ENCODE measurements around the gene KLK4. TPM values are rescaled to one million over a fixed set of nuclear protein-coding genes. Genes with fewer than 3 reads are reported as not detected.

KLK4 gene
- total and polyA plus RNA-seq, 9 of the 15 experiments (the other 6 are each of a cell fraction or from before 2014, with no cell fraction given), result not detected

- FAIRE-seq (no peak), ATAC-seq (no peak), DNase-seq (ENCODE audit: extremely low read depth in 1 of 4, low spot score in 3 of 4) (no peak)
- Histone ChIP-seq H3K36me3 (ENCODE audit: control insufficient read depth, insufficient read depth, low read length) (no peaks in the 10 kb centered on the region), H3K9me1 (ENCODE audit: control insufficient read depth, insufficient read depth, low read length) (no peaks in the 10 kb centered on the region), H3K4me3 (no peak overlapping the region), H3K9ac (ENCODE audit: insufficient read depth in 1 of 2, low read depth in 2 of 2, low read length in 2 of 2) (peak overlapping the region in 1 of 2 experiments; percentile 58; a peak in 1 of 4 replicates), H3K4me1 (replicated peaks in 1 of 2; ENCODE audit: control insufficient read depth in 2 of 2, insufficient read depth in 2 of 2, low read length in 2 of 2) (peaks cover 0 to 28% of the 10 kb centered on the region in 2 experiments; a peak in 3 of 5 replicates), H3K4me2 (ENCODE audit: insufficient read depth, low read length) (no peak overlapping the region), H3K79me2 (ENCODE audit: control insufficient read depth, insufficient read depth, low read length) (no peaks in the 10 kb centered on the region), H3K27me3 (ENCODE audit: control insufficient read depth in 2 of 2, insufficient read depth in 2 of 2, low read length in 2 of 2) (peaks cover 24 to 42% of the 10 kb centered on the region in 2 experiments; a peak in 4 of 5 replicates), H3K9me3 (replicated peaks; ENCODE audit: control insufficient read depth, insufficient read depth, low read depth, low read length) (no peaks in the 10 kb centered on the region), H4K20me1 (replicated peaks; ENCODE audit: control insufficient read depth, insufficient read depth, low read length) (peaks cover 3% of the 10 kb centered on the region; the same call in 1 of the 2 replicates), H2AFZ (ENCODE audit: low read depth, low read length) (no peak overlapping the region), H3K27ac (ENCODE audit: extremely low read depth, low read depth, low read length) (no peak overlapping the region)
- POLR2A ChIA-PET, result interaction anchor here (2.0 kb wide), 1 partner anchor 105 kb away, joined by 5 read pairs; no protein-coding TSS in a partner anchor
- intact Hi-C loops (cut with micrococcal nuclease), result no loop called here
- no TSS peak for BruUV-seq (replicated peaks)
- 0 out of 2 replicates have a peak, but pooled peaks have one; percentile 16 for TF ChIP-seq STAG1 (CRISPR knock-in tag; IDR thresholded peaks at IDR 0.05; ENCODE audit: borderline replicate concordance)
- TF ChIP-seq BCOR (IDR thresholded peaks at IDR 0.05), result no peak
- TF ChIP-seq ZNF121 (CRISPR knock-in tag; conservative IDR thresholded peaks at IDR 0.05), result no peak
- TF ChIP-seq HDAC8 (tag; IDR thresholded peaks at IDR 0.05), result no peak
- TF ChIP-seq IFI16 (CRISPR knock-in tag; IDR thresholded peaks at IDR 0.05), result no peak
- CTCF ChIA-PET (ENCODE audit: low intra/inter-chr PET ratio), result no interaction called here
- WGBS (ENCODE audit: insufficient coverage, low coverage, missing lambda C conversion rate), result 41% methylated on average over 25 of the region's 25 CpGs
- in situ Hi-C loops (cut with MboI), result no loop called here
Measured at GRCh38 chr19:50908336-50908735, 2.9 kb downstream of the KLK4 start.

- no peaks in the 10 kb centered on the region; the same call in 1 of the 2 replicates for H4K20me1 ChIP-seq (replicated peaks; ENCODE audit: control insufficient read depth, insufficient read depth, low read length)
- no peak overlapping the region for H3K4me2 ChIP-seq (ENCODE audit: insufficient read depth, low read length)
- POLR2A ChIA-PET, result interaction anchor here (1.3 kb wide), 1 partner anchor 103 kb away, joined by 3 read pairs; no protein-coding TSS in a partner anchor
- DNase-seq (ENCODE audit: extremely low read depth in 1 of 4, low spot score in 3 of 4) (peak; percentile 45 to 67 (median 51)), FAIRE-seq (peak; percentile 76), ATAC-seq (0 out of 3 replicates have a peak, but pooled peaks have one; percentile 34)
- no peaks in the 10 kb centered on the region for H3K9me1 ChIP-seq (ENCODE audit: control insufficient read depth, insufficient read depth, low read length)
- in situ Hi-C loops (cut with MboI), result no loop called here
- no peak overlapping the region for H2AFZ ChIP-seq (ENCODE audit: low read depth, low read length)
- H3K4me3 ChIP-seq, result no peak overlapping the region
- H3K36me3 ChIP-seq (ENCODE audit: control insufficient read depth, insufficient read depth, low read length), result no peaks in the 10 kb centered on the region
- H3K9ac ChIP-seq (ENCODE audit: insufficient read depth in 1 of 2, low read depth in 2 of 2, low read length in 2 of 2), result no peak overlapping the region
- H3K4me1 ChIP-seq (replicated peaks in 1 of 2; ENCODE audit: control insufficient read depth in 2 of 2, insufficient read depth in 2 of 2, low read length in 2 of 2), result peaks cover 0 to 21% of the 10 kb centered on the region in 2 experiments; a peak in 3 of 5 replicates
- no peaks in the 10 kb centered on the region for H3K9me3 ChIP-seq (replicated peaks; ENCODE audit: control insufficient read depth, insufficient read depth, low read depth, low read length)
- no TSS peak for BruUV-seq (replicated peaks)
- peaks cover 6 to 24% of the 10 kb centered on the region in 2 experiments; a peak in 3 of 5 replicates for H3K27me3 ChIP-seq (ENCODE audit: control insufficient read depth in 2 of 2, insufficient read depth in 2 of 2, low read length in 2 of 2)
- 0% methylated on average over 4 of the region's 5 CpGs for WGBS (ENCODE audit: insufficient coverage, low coverage, missing lambda C conversion rate)
- no peaks in the 10 kb centered on the region for H3K79me2 ChIP-seq (ENCODE audit: control insufficient read depth, insufficient read depth, low read length)
- CTCF ChIA-PET (ENCODE audit: low intra/inter-chr PET ratio), result no interaction called here
- no peak overlapping the region for H3K27ac ChIP-seq (ENCODE audit: extremely low read depth, low read depth, low read length)
- intact Hi-C loops (cut with micrococcal nuclease), result no loop called here
- TF ChIP-seq FOXJ3 (CRISPR knock-in tag; IDR thresholded peaks at IDR 0.05), result no peak
- no peak for TF ChIP-seq NCOA6 (IDR thresholded peaks at IDR 0.05)
- no peak for TF ChIP-seq MYBL2 (IDR thresholded peaks at IDR 0.05; ENCODE audit: low read depth)
- no peak for TF ChIP-seq MYBL2 (CRISPR knock-in tag; IDR thresholded peaks at IDR 0.05; ENCODE audit: borderline replicate concordance)
- TF ChIP-seq RAD21 (CRISPR knock-in tag; conservative IDR thresholded peaks at IDR 0.05 in 1 of 2, IDR thresholded peaks at IDR 0.05 in 1 of 2), result peak in 1 of 2 experiments; percentile 42; a peak in 2 of 4 replicates
- TF ChIP-seq NCOA1 (IDR thresholded peaks at IDR 0.05; ENCODE audit: low read depth), result no peak
- no peak for TF ChIP-seq GTF2A2 (tag; IDR thresholded peaks at IDR 0.05)
- TF ChIP-seq BHLHE40 (IDR thresholded peaks at IDR 0.05; ENCODE audit: low read length), result peak; percentile 70
- TF ChIP-seq BRF2 (IDR thresholded peaks at IDR 0.05; ENCODE audit: borderline replicate concordance, insufficient read depth, insufficient read length), result no peak
- TF ChIP-seq ASH1L (IDR thresholded peaks at IDR 0.05; ENCODE audit: borderline replicate concordance, low read depth, partially characterized antibody), result no peak
Measured at GRCh38 chr19:50906217-50906616, 5.0 kb downstream of the KLK4 start.

Data from K562 (cell line).